ENCODE data around the gene SULT1A3.
"Not testable (repeated sequence)": the region's sequence is repeated elsewhere in the genome, so short reads cannot be mapped to it uniquely, and the experiment has no call there.

The SULT1A3 gene

GRCh38 chr16:30199049-30199448 is at the start of gene SULT1A3:
Gene SULT1A3, plus strand, starts transcription at chr16:30199255. Its CDS starts 1,474 bp downstream, at chr16:30200729.
- DNase-seq (ENCODE audit: low read depth): not testable (repeated sequence)

GRCh38 chr16:30151091-30151490 is 48.0 kb upstream of the SULT1A3 start:
- no peak for DNase-seq (ENCODE audit: low read depth)

DNA sequence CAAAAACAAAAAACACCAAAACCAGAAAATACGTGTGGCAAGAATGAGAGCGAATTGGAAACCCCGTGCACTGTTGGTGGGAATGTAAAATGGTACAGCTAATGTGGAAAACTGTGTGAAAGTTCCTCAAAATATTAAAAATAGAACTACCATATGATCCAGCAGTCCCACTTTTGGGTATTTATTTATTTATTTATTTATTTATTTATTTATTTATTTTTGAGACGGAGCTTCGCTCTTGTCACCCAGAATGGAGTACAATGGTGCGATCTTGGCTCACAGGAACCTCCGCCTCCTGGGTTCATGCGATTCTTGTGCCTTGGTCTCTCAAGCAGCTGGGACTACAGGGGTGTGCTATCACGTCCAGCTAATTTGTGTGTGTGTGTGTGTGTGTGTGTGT is 46.5 kb upstream of the SULT1A3 start:
- DNase-seq (ENCODE audit: low read depth): no peak

GRCh38 chr16:30155188-30155587 is 43.9 kb upstream of the SULT1A3 start:
- no peak for DNase-seq (ENCODE audit: low read depth)

DNA sequence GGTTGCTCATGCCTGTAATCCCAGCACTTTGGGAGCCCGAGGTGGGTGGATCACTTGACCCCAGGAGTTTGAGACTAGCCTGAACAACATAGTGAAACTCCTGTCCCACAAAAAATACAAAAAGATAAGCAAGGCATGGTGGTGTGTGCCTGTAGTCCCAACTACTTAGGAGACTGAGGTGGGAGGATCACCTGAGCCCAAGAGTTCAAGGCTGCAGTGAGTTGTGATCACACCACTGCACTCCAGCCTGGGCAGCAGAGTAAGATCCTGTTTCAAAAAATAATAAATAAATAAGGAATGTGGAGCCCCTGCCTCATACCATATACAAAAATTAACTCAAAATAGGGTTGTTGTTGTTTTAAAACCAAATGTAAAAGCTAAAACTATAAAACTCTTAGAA is 41.8 kb upstream of the SULT1A3 start:
- no peak for DNase-seq (ENCODE audit: low read depth)

DNA sequence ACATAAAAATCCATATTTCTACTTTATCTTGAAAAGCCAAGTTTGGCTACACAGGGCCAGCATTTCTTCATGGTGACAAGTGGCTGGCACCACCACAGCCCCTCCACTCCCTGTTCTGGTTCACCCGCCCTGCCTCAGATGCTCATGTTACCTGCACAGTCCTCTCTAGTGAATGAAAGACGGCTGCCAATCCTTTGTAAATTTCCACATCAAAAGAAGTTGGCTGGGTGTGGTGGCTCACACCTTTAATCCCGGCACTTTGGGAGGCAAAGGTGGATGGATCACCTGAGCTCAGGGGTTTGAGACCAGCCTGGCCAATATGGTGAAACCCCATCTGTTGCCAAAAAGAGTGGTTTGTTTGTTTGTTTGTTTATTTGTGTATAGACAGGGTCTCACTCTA is 35.5 kb upstream of the SULT1A3 start:
- no peak for DNase-seq (ENCODE audit: low read depth)

- DNase-seq (ENCODE audit: low read depth): no peak
Measured at GRCh38 chr16:30166202-30166902, 32.7 kb upstream of the SULT1A3 start.

DNA sequence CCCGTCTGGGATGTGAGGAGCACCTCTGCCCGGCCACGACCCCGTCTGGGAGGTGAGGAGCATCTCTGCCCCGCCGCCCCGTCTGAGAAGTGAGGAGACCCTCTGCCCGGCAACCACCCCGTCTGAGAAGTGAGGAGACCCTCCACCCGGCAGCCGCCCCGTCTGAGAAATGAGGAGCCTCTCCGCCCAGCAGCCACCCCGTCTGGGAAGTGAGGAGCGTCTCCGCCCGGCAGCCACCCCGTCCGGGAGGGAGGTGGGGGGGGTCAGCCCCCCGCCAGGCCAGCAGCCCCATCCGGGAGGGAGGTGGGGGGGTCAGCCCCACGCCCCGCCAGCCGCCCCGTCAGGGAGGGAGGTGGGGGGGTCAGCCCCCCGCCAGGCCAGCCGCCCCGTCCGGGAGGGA is 30.3 kb upstream of the SULT1A3 start:
- not testable (repeated sequence) for DNase-seq (ENCODE audit: low read depth)

DNA sequence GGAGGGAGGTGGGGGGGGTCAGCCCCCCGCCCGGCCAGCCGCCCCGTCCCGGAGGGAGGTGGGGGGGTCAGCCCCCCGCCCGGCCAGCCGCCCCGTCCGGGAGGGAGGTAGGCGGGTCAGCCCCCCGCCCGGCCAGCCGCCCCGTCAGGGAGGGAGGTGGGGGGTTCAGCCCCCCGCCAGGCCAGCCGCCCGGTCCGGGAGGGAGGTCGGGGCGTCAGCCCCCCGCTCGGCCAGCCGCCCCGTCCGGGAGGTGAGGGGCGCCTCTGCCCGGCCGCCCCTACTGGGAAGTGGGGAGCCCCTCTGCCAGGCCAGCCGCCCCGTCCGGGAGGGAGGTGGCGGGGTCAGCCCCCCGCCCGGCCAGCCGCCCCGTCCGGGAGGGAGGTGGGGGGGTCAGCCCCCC is 29.6 kb upstream of the SULT1A3 start:
- DNase-seq (ENCODE audit: low read depth): not testable (repeated sequence)

DNA sequence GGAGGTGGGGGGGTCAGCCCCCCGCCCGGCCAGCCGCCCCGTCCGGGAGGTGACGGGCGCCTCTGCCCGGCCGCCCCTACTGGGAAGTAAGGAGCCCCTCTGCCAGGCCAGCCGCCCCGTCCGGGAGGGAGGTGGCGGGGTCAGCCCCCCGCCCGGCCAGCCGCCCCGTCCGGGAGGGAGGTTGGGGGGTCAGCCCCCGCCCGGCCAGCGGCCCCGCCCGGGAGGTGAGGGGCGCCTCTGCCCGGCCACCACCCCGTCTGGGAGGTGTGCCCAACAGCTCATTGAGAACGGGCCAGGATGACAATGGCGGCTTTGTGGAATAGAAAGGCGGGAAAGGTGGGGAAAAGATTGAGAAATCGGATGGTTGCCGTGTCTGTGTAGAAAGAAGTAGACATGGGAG is 28.9 kb upstream of the SULT1A3 start:
- not testable (repeated sequence) for DNase-seq (ENCODE audit: low read depth)

DNA sequence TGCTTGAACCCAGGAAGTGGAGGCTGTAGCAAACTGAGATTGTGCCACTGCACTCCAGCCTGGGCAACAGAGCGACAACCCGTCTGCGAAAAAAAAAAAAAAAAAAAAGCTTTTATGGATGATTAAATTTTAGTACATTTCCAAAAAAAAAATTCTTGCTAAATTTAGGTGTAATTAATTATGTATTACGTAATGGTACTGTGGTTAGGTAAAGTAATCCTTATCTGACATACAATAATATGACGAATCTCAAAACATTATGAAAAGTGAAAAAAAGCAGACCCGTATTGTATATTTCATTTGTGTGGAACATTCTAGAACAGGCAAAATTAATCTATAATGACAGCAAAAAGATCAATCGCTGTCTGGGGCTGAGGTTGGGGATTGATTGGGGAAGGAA is 26.0 kb upstream of the SULT1A3 start:
- DNase-seq (ENCODE audit: low read depth): no peak

DNA sequence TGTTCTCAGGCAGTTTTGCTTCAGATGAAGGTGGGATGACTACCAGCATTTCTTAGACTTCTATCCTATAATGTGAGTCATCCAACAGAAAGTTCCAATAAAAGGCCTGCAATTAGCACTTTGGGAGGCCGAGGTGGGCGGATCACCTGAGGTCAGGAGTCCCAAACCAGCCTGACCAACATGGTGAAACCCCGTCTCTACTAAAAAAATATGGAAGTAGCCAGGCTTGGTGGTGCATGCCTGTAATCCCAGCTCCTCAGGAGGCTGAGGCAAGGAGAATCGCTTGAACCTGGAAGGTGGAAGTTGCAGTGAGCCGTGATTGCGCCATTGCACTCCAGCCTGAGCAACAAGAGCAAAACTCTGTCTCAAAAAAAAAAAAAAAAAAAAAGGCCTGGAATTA is 22.2 kb upstream of the SULT1A3 start:
- not testable (repeated sequence) for DNase-seq (ENCODE audit: low read depth)

DNA sequence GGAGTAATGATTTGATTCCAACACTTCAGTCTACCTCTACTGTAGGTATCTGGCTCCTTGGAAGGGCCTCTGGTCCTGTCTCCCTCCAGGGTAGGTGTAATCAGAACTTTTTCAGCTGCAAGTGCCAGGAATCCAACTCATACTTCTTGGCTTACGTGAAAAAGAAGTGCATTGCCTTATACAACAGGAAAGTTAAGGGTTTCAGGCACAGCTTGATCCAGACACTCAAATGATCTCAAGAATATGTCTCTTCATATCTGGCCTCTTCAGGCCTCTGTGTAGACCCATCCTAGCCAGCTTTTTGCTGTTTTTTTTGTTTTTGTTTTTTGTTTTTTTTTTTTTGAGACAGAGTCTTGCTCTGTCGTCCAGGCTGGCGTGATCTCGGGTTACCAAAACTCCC is 19.9 kb upstream of the SULT1A3 start:
- DNase-seq (ENCODE audit: low read depth): no peak

- DNase-seq (ENCODE audit: low read depth): no peak
Measured at GRCh38 chr16:30179931-30180330, 19.1 kb upstream of the SULT1A3 start.

DNA sequence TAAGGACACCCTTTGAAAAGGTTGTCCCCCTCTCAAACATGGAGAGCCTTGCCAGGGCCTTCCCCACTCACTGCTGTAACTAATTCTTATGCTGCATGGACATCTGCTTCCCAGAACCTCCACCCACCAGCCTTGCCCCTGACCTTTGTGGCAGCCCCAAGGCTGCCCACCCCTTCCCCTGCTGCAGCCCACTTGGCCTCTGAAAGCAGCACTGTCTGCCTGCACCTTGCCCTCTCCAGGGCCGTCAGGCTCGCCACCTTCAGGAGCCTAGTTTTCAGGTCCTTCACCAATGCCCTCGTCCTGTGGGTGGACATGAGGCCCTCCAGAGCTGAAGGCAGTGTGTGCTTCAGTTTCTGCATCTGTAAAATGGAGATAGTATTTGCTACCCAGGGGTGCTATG is 18.3 kb upstream of the SULT1A3 start:
- no peak for DNase-seq (ENCODE audit: low read depth)

GRCh38 chr16:30183233-30184095 is 15.6 kb upstream of the SULT1A3 start, which contains the start of gene CORO1A:
Gene CORO1A, plus strand, starts transcription at chr16:30183602. Its CDS starts 1,608 bp downstream, at chr16:30185210.
- DNase-seq (ENCODE audit: low read depth): peak; percentile 81

DNA sequence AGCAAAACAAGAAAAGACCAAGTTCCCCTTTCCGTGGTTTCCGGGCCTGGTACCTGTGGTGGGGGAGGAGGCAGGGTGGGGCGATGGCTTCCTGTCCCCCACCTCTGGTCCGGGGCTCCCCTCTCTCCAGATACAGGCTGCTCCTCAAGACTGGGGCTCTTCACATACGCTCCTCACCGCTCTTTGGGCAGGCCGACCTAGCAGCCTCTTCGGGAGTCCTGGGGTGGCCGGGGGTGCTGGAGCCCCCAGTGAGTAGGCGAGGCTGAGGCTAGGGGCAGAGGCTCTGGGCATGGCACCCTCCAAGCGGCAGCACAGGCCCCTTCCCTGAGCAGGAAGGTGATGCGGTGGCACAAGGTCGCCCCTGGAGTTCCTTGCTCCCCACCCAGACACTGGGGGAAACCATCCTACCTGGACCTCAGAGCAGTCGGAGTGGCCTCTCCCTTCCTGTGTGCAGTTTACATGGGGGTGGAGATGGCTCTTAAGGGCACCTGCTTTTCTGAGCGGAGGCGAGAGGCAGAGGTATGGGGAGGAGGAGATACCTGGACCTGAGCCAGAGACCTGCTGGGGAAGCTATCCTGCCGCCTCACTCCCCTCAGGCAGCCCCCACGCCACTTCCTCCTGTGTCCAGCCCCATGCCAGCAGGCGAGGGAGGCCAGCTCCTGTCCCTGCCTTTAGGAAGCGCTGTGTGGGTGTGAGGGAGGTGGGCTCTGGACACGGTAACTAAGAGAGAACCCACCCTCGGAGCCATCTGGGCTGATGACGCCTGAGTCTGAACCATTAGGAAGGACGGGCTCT is 14.8 kb upstream of the SULT1A3 start:
- no peak for DNase-seq (ENCODE audit: low read depth)

DNA sequence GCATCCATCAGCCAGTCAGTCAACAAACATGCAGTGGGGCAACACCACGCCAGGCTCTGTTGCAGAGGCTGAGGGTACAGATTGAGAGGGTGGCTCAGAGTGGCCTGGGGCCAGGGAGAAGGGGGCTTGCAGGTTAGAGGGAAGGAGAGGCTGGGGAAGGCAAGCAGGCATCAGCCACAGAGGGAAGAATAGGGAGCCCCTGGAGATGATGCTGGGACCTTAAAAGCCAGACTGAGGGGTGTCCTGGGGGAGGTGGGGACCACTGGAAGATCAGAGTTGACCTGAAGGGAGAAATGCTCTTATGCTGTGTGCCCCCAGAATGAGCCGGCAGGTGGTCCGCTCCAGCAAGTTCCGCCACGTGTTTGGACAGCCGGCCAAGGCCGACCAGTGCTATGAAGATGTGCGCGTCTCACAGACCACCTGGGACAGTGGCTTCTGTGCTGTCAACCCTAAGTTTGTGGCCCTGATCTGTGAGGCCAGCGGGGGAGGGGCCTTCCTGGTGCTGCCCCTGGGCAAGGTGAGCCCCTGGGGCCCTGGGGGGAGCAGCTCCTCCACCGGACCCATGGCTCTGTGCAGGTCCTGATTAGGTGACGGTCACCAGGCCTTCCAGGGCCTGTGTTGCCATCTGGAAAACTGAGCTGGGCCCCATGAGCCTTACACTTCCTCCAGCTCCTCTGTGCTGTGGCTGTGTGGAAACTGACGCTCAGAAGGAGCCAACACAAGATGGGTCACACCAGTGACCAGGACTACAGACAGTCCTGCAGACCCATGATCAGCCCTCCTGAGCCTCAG is 14.0 kb upstream of the SULT1A3 start:
- DNase-seq (ENCODE audit: low read depth): no peak

DNA sequence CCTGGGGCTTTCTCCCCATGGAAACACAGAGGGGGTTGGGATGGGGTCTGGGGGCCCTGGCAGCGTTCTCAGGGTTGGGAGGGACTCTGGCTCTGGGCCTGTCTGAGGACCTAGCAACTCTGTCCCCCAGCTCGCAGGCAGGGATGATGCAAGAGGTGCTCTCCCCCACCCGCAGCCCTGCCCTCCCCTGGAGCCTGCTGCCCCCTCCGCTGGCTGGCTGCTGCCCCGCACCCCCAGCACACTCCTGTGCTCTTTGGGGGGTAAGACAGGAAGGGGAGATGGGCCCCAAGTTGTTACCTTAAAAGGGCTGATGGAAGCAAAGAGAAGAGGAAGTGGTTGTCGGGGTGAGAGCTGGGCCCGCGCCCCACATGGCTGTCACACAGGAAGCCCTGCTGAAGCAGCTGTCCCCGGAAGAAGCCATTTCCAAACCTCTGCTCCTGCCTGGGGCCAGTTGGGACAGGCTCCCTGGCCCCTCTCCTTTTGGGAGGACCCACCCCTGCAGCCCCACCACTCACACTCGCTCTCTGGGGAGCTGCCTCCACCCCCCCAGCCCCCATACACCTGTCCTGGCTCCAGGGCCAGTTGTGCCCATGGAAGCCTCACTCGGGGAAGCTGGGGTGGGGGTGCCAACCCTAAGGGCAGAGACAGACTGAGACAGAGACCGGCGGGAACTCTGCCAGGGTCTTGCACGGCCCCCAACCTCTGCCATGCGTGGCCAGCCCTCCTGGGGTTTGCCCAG is 13.2 kb upstream of the SULT1A3 start:
- no peak for DNase-seq (ENCODE audit: low read depth)

- DNase-seq (ENCODE audit: low read depth): no peak
Measured at GRCh38 chr16:30186444-30186781, 12.6 kb upstream of the SULT1A3 start.
